IPS DF 19.7 (cell line): ENCODE measurements around the gene FAM50A.

ENCODE experiments used
- DNase-seq: peaks from one replicate; pipeline ENCODE4 v3.0.0-alpha.2; 2013; ENCODE audit warnings: low read depth, low spot score

The FAM50A gene

DNA sequence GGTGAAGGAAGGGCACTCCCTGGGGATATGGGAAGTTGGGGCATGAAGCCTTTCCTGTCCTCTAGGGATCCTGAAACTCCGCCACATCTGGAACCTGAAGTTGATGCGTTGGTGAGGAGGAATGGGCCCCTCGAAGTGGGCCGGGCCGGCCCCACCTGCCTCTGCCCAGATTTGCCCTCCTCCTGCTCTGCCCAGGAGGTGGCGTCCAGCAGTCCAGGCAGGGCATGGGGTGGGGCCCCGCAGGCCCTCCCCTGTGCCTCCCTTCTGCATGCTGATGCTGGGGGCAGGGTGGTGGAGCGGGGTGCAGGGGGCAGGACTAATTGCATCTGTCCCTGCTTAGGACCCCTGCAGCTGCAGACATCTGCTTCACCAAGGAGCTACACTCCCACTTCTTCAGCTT lies 30.8 kb upstream of the FAM50A start:
- DNase-seq: no peak

DNA sequence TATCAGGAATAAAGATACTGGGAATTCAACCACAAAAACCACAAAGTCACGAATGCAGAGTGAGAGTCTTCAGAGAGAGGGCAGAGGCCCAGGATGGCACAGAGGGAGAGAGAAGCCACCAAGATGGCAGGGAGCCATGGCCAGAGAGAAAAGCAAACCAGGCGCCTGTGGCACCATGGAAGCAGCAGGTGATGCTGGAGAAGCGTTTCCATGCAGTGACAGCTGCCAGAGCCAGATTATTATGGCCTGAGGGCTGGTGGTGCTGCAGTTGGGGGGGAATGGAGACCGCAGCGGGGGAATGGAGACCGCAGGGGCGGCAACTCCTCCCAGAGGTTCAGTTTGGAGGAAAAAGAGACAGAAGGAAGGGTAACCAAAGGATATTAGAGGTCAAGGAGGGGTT lies 26.8 kb upstream of the FAM50A start:
- no peak for DNase-seq

DNA sequence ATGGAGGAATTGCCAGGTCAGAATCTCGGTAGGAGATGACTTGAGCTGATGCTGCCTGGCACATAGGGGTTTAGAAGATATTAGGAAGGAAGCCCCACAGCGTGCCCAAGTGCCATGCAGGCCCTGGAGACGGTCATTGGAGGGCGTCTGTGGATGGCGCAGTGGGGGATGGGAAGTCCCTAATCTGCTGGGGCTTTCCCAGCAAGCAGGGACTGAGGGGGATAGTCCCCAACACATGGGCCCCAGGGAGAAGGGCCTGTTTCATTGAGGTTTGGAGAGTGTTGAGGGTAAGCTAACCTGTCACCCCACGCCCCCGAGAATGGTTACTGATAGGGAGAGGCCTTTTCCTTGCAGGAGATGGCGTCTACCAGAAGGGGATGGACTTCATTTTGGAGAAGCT lies 24.8 kb upstream of the FAM50A start:
- no peak for DNase-seq

DNA sequence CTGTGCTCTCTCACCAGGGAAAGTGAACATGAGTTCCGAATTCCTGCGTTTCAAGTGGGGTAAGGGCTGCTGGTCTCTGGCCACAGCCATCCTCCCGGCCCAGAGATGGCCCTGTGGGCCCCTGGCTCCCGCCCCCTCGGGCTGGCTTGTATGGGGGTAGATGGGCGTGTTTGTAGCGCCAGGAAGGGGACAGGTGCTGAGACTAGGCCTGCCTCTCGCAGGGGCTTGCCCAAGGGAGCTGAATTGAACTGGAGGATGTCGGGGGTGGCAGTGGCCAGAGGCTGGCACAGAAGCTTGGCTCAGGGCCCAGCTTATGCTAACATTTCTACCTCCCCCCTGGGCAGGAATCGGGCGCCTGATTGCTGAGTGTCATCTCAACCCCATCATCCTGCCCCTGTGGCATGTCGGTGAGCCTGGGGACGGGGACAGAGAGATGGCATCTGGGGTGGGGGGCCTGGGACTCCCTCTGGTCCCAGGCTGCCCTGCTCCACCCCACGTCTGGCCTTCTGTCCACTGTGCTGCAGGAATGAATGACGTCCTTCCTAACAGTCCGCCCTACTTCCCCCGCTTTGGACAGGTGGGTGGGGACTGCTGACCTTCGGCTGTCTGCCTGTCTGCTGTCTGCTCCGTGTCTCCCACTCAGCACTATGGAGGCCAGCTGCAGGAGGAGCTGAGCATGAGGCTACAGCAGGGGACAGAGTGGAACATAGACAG lies 24.1 kb upstream of the FAM50A start:
- DNase-seq: no peak

DNA sequence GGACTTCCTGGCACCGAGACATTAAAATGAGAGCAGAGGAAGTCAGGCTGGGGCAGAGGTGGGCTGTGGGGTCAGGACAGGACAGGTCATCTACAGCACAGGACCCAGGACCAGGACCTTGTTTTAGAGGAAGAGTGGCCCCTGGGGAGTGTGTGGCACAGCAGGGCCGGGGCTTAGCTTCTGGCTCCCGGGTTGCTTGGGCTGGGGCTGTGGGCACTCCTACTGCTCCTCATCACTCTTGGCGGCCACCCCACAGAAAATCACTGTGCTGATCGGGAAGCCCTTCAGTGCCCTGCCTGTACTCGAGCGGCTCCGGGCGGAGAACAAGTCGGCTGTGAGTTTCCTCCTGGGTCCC lies 23.6 kb upstream of the FAM50A start:
- DNase-seq: no peak

DNA sequence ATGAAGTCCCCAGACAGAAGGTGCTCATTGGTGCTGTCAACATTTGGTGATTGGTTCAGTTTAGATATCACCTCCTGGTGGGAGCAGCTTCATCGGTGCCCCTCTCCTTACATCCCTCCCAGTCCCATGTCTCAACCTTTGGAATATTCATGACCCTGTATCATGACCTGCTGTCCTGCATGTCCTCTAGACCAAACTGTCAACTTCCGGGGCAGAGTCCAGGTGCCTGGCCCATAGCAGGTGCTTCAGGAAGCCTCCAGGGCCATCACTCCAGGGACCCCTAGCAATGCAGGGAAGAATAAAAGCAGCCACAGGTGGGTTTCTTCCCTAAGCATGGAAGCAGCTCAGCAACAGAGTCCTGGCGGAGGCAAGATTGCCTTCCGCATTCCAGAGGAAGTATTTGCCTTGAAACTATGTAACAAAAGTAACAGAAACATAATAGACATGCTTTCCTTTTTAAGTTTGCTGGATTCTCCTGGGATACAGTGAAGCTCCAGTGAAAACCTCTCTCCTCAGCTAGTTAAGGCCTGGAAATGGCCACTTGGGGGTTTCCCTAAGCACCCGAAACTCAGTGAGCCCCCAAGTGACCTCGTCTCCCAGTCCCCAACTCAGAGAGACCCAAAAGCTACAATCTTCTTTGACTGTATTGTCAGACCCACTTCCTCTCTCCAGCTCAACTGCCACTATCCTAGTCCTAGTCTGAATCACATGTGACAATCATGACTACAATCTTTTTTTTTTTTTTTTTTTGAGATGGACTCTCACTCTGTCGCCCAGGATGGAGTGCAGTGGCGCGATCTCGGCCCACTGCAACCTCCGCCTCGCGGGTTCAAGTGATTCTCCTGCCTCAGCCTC lies 16.8 kb upstream of the FAM50A start:
- no peak for DNase-seq

DNA sequence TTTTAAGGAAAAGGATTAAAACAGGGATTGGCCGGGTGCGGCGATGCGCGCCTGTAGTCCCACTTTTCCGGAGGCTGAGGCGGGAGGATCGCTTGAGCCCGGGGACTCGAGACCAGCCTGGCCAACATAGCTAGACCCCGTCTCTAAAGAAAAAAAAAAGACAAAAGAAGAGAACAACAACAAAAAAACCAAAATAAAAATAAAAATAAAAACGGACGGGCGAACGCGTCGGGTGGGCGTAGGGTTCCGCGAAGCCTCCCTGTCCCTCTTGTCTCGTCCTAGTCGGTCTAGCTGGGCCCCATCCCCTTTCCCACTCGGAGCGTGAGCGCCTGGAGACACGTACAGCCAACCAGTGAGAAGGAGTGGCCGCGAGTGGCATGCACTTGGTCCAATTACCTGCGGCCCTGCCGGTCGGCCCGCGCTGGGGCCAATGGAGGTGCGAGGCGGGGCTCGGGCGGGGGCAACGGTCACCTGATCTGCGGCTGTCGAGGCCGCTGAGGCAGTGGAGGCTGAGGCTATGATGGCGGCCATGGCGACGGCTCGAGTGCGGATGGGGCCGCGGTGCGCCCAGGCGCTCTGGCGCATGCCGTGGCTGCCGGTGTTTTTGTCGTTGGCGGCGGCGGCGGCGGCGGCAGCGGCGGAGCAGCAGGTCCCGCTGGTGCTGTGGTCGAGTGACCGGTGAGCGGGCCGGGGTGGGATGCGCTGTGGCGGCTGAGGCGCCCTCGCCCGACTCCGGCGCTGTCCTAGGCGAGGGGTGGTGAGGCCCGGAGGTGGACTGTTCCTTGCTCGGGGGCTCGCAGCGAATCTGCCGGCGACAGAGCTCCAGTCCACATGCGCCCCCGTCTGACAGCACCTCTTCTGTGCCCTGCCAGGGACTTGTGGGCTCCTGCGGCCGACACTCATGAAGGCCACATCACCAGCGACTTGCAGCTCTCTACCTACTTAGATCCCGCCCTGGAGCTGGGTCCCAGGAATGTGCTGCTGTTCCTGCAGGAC lies 15.5 kb upstream of the FAM50A start, which contains the start of gene ATP6AP1:
Gene ATP6AP1, plus strand, starts transcription at position 502 of the 996 bp plus-strand sequence. Its CDS starts 16 bp downstream, at position 518.
- DNase-seq: peak; percentile 61

DNA sequence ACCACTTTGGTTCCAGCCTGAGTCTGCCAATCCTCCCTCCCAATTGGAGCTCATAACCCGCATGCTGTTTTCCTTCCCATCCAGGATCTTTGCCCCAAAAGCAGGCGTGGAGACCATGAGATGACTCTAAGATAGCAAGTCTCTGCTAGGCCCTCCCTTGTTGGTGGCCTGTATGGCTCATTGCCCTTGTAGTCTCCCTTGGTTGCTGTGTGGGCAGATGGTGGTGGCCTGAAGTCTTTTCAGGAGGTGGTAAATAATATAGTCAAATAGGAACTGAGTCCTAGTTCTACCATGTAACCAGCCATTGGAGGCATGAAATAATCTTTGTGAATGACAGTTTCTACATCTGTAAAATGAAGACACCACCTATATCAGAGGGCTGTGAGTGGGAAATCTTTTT lies 14.2 kb upstream of the FAM50A start:
- no peak for DNase-seq

DNA sequence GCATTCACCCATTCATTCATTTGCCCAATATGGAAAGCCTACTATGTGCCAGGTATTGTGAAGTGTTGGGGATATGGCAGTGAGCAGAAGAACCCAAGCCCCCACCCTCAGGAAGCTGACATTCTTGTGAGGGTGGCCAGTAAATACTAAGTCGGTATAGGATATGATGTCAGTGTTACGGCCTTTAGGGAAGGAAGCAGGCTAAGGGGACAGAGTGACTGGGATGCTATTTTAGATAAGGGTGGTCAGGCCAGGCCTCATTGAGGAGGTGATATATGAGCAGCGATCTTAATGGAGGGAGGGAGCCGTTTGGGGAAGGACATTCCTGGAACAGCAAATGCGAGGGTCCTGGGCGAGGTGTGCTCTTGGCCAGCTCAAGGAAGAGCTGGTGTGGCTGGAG lies 13.5 kb upstream of the FAM50A start:
- DNase-seq: no peak

DNA sequence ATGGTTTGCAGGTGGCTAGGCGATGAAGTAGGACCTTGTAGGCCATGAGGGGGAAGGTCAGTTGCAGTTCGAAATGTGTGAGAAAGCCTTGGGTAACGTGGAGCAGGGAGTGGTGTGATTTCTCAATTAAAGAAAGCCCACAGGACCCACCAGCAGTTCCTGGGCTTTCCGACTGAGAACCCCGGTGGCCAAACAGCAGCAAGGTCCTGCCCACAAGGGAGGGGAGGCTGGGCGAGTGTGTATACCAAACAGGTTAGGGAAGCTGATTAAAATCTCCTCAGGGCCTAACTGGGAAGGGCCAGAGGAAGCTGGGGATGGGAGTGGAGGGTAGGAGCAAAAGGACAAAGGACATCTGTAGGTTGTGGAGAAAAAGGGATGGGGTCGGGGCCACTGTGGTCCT lies 13.0 kb upstream of the FAM50A start:
- no peak for DNase-seq

DNA sequence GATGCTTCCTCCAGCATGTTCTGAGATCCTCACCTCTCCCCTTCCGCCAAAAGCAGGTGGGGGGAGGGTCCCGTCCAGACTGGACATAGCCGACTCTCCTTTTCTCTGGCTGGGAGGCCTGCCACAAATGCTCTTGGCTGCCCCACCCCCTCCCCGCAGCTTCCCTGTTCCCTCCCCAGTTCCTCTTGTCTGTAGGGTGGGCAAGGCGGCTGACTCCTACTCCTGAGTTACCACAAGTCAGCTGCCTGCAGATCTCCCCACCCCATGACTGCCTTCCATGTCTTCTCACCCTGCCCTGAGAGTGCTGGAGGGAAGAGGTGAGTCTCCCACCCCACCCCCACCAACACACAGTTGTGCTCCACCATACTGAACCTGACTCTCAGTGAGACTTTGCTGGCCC lies 12.6 kb upstream of the FAM50A start:
- DNase-seq: no peak

DNA sequence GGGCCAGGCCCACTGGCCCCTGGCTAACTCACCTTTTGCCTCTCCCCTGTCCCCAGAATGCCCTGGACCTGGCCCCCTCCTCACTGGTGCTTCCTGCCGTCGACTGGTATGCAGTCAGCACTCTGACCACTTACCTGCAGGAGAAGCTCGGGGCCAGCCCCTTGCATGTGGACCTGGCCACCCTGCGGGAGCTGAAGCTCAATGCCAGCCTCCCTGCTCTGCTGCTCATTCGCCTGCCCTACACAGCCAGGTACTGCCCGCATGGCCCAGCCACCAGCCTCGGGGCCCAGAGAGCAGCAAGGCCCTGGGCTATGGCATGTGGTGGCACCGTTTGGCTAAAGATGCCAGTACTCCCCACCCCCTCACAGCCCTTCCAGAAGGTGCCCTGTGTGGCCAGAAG lies 11.7 kb upstream of the FAM50A start:
- no peak for DNase-seq

DNA sequence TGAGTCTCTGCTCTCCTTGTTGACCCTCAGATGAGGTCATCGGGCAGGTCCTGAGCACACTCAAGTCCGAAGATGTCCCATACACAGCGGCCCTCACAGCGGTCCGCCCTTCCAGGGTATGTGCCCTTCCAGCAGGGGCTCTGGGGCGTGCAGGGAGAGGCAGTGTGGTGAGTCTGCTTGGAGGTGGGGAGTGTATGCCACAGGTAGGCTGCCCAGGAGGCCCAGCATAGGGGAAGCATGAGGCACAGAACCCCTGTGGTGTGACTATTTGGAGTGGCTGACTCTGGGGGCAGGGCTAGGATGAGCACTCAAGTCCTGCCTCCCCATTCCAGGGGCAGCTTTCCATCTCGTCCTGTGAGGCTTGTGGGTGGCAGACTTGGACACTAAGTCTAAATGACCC lies 10.3 kb upstream of the FAM50A start:
- no peak for DNase-seq

DNA sequence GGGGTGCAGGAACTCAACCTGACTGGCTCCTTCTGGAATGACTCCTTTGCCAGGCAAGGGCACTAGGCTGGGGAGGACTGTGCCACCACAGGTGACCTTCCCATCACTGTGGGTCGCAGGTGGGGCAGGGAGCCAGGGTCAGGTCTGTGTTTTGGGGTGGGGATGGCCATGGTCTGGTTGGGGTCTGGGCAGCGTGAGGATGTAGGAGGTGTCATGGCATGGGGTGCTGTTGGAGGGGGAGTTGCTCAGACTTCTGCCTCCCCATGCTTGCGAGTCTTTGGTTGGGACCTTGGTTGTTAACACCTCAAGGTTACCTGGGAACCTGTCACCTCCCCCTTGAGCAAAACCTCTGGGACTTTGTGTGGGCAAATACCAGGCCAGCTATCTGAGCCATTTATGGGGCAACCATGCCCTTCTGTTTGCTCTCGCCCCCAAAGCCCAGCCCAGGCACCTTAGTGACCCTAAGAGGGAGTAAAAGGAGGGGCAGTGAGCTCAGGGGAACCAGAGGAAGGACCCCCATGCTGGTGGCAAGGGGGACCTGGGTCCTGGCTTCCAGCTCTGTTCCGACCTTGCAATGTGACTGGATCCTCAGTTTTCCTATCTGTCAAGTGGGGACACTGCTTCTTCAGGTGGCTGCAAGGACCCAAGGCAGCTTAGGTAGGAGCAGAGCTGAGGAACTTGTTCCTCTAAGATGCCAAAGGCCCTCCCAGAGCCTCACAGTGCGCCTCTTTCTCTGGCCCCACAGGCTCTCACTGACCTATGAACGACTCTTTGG lies 9.4 kb upstream of the FAM50A start:
- DNase-seq: no peak

DNA sequence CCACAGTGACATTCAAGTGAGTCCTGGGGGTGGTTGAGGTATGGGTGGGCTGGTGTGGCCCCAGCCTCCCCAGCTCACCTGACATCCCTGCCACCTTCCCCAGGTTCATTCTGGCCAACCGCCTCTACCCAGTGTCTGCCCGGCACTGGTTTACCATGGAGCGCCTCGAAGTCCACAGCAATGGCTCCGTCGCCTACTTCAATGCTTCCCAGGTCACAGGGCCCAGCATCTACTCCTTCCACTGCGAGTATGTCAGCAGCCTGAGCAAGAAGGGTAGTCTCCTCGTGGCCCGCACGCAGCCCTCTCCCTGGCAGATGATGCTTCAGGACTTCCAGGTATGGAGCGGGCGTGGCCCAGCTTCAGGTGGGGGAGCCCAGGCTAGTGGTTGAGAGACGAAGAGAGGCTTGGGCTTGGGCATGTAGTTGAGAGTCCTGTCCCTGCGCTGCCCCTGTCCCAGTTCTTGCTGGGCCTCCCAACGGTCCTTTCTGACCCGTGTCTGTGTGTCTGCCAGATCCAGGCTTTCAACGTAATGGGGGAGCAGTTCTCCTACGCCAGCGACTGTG lies 8.7 kb upstream of the FAM50A start:
- DNase-seq: no peak

DNA sequence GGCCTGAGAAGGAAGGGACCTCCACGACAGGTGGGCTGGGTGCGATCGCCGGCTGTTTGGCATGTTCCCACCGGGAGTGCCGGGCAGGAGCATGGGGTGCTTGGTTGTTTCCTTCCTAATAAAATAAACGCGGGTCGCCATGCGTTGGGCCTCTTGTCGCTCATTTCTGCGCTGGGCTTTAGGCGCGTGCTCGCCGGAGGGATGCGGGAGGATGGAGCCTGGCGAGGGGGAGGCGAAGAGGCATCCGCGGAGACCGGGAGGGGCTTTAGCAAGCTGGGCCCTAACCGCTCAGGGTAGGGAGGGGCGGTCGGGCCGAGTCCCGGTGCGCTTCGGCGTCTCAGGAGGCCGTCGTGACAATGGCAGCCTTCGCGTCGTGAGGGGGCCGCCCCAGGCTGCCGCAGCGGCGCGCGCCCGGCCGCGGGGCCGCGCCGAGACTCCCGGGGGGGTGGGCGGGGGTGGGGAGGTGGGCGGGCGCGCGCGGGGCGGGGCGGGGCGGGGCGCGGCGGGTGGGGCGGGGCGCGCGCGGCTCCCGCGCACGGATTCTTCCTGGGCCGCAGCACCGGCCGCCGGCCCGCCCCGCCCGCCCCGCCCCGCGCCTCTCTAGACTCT lies 7.5 kb upstream of the FAM50A start:
- DNase-seq: no peak

DNA sequence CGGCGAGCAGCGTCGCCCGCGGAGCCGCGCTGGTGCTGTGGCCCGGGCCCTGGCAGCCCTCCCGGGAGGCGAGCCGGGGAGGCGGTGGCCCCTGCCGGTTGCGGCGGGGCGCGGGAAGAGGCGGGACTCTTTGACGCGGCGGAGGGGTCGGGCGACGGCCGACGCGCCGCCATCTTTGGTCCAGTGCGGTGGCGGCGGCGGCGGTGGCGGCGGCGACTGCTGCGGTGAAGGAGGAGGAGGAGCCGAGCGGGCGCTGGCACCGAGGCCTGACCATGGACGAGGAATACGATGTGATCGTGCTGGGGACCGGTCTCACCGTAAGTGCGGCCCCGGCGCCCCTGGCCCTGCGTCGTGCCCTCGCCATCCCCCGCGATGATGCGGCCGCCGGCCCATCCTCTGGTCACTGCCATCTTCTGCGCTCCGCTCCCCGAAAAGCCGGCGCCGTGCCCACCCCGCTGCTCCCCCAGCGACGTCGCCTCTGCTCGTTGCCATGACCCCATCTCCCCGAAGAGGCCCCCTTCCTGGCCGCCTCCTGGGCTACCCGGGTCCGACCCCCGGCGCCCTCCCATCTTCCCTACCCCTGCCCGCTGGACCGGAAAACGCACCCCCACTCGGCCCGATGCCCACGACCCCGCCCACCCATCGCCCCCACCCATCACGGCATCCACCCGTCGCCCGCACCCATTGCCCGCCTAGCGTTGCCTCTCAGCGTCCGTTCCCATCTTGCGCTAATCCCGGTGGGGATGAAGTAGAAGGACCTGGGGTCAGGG lies 6.8 kb upstream of the FAM50A start, which contains the start of gene GDI1:
Gene GDI1, plus strand, starts transcription at position 172 of the 770 bp plus-strand sequence. Its CDS starts 101 bp downstream, at position 273.
- no peak for DNase-seq

DNA sequence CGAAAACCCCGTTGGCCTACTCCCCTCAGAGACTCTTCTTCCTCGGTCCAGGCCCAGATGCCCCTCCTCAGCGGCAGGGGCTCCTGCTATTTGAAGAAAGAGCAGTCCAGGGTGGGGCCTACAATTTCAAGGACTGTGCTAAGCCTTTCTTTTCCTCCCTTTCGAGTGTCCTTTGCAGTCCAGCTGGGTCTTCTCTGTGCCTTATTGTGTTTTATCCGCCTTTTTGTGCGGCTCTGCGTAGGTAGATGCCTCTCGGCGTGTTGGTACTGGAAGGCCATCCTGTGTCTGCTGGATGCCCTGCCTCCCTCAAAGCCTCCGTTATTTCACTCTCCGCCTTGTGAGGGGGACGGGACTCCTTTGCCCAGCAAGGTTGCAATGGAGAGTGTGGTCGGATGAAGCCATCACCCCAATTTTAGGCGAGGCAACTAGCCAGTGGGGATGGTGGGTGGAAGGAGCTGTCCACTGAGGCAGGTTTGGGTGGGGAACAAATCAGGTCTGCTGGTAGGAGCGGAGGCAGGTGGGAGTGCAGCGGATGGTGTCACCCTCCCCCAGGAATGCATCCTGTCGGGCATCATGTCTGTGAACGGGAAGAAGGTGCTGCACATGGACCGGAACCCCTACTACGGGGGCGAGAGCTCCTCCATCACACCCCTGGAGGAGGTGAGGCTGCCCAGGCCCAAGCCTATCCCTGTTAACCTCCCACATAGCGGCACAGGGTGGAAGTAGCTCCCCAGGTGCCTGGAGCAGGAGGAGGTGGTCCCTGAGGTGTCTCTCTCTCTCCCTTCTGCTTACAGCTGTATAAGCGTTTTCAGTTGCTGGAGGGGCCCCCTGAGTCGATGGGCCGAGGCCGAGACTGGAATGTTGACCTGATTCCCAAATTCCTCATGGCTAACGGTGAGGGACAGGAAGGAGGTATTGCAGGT lies 5.7 kb upstream of the FAM50A start:
- DNase-seq: no peak
